Bronchial smooth muscle cell (primary cell): ENCODE data around the gene ADAMTS15. TPM values are rescaled to one million over a fixed set of nuclear protein-coding genes. Genes with fewer than 3 reads are reported as not detected.

Experiments
- total RNA-seq: library from RNA; depleted of rRNA; stranded (reverse); fragments of >200 nt; gene quantifications from 2 replicates; pipeline ENCODE4 v1.2.1, GENCODE V29; 2014

ADAMTS15 gene
- total RNA-seq: 23.4 and 29.6 TPM in 2 replicates

GRCh38 chr11:130448416-130449309, at the start of gene ADAMTS15:
Gene ADAMTS15 (plus strand): TSS chr11:130448645. CDS start chr11:130448974, 329 bp downstream.

GRCh38 chr11:130428316-130429119, 19.9 kb upstream of the ADAMTS15 start, which contains the start of gene ADAMTS8:
Gene ADAMTS8 (minus strand): TSS chr11:130428609. CDS start chr11:130428286, 323 bp downstream.

Other genes with a start within 250 kb of the ADAMTS15 start
- 14.0 and 32.0 TPM in 2 replicates for gene ZBTB44, start 133.7 kb upstream of the ADAMTS15 start, total RNA-seq
- 0.32 and 0.77 TPM in 2 replicates for gene ADAMTS8, start 20.0 kb upstream of the ADAMTS15 start, total RNA-seq